ENCODE results near the gene ZMIZ2. TPM values are rescaled to one million over a fixed set of nuclear protein-coding genes. Genes with fewer than 3 reads are reported as not detected.

ZMIZ2 gene
- total and polyA plus RNA-seq, 2 donors (not counting 1 experiment from before 2014, with no cell fraction given): 3.9 to 9.1 TPM

- Histone ChIP-seq H3K9me3 (ENCODE audit: control insufficient read depth, insufficient read depth, low read depth, low read length) (no peaks in the 10 kb centered on the region), H3K27ac (ENCODE audit: insufficient read depth, low read length) (no peak overlapping the region), H3K4me3 (replicated peaks in 1 of 4; ENCODE audit: control extremely low read depth in 1 of 4, insufficient read depth in 1 of 4, low read depth in 3 of 4, low read length in 4 of 4) (no peak overlapping the region), H4K20me1 (ENCODE audit: control insufficient read depth, extremely low read depth, insufficient read depth, low read length) (no peaks in the 10 kb centered on the region), H3K4me2 (ENCODE audit: extremely low read depth, insufficient read depth, low read length) (no peak overlapping the region), H3K27me3 (ENCODE audit: control insufficient read depth, insufficient read depth, low read length) (no peaks in the 10 kb centered on the region), H2AFZ (ENCODE audit: low read length) (no peak overlapping the region), H3K4me1 (ENCODE audit: control insufficient read depth, extremely low read depth, insufficient read depth, low read length) (peaks cover 5% of the 10 kb centered on the region), H3K36me3 (ENCODE audit: control insufficient read depth, insufficient read depth, low read length) (no peaks in the 10 kb centered on the region), H3K79me2 (ENCODE audit: control insufficient read depth, insufficient read depth, low read length) (no peaks in the 10 kb centered on the region), H3K9ac (ENCODE audit: insufficient read depth, low read length) (no peak overlapping the region)
- TF ChIP-seq EZH2 (IDR thresholded peaks at IDR 0.05; ENCODE audit: low read length, missing control alignments): no peak
- no peak for TF ChIP-seq CTCF (conservative IDR thresholded peaks at IDR 0.05 in 1 of 2, IDR thresholded peaks at IDR 0.05 in 1 of 2; ENCODE audit: low read depth in 1 of 2, low read length in 2 of 2)
- no peak for DNase-seq (ENCODE audit: low read depth in 2 of 2)
Measured at GRCh38 chr7:44738051-44738723, 10.5 kb upstream of the ZMIZ2 start.

GRCh38 chr7:44738876-44739665, 9.6 kb upstream of the ZMIZ2 start:
- no peaks in the 10 kb centered on the region for H3K9me3 ChIP-seq (ENCODE audit: control insufficient read depth, insufficient read depth, low read depth, low read length)
- TF ChIP-seq CTCF (conservative IDR thresholded peaks at IDR 0.05 in 1 of 2, IDR thresholded peaks at IDR 0.05 in 1 of 2; ENCODE audit: low read depth in 1 of 2, low read length in 2 of 2) (no peak), EZH2 (IDR thresholded peaks at IDR 0.05; ENCODE audit: low read length, missing control alignments) (no peak)
- H3K9ac ChIP-seq (ENCODE audit: insufficient read depth, low read length): no peak overlapping the region

GRCh38 chr7:44740055-44740454, 8.6 kb upstream of the ZMIZ2 start:
- no peak overlapping the region for H3K4me3 ChIP-seq (replicated peaks in 1 of 4; ENCODE audit: control extremely low read depth in 1 of 4, insufficient read depth in 1 of 4, low read depth in 3 of 4, low read length in 4 of 4)
- TF ChIP-seq CTCF (conservative IDR thresholded peaks at IDR 0.05 in 1 of 2, IDR thresholded peaks at IDR 0.05 in 1 of 2; ENCODE audit: low read depth in 1 of 2, low read length in 2 of 2) (no peak), EZH2 (IDR thresholded peaks at IDR 0.05; ENCODE audit: low read length, missing control alignments) (no peak)
- no peaks in the 10 kb centered on the region for H3K79me2 ChIP-seq (ENCODE audit: control insufficient read depth, insufficient read depth, low read length)
- no peaks in the 10 kb centered on the region for H3K9me3 ChIP-seq (ENCODE audit: control insufficient read depth, insufficient read depth, low read depth, low read length)
- DNase-seq (ENCODE audit: low read depth in 2 of 2): no peak
- H4K20me1 ChIP-seq (ENCODE audit: control insufficient read depth, extremely low read depth, insufficient read depth, low read length): no peaks in the 10 kb centered on the region
- no peak overlapping the region for H3K4me2 ChIP-seq (ENCODE audit: extremely low read depth, insufficient read depth, low read length)
- H3K27ac ChIP-seq (ENCODE audit: insufficient read depth, low read length): no peak overlapping the region
- peaks cover 2% of the 10 kb centered on the region for H3K4me1 ChIP-seq (ENCODE audit: control insufficient read depth, extremely low read depth, insufficient read depth, low read length)
- H2AFZ ChIP-seq (ENCODE audit: low read length): no peak overlapping the region
- H3K9ac ChIP-seq (ENCODE audit: insufficient read depth, low read length): no peak overlapping the region
- no peaks in the 10 kb centered on the region for H3K36me3 ChIP-seq (ENCODE audit: control insufficient read depth, insufficient read depth, low read length)
- no peaks in the 10 kb centered on the region for H3K27me3 ChIP-seq (ENCODE audit: control insufficient read depth, insufficient read depth, low read length)

More at GRCh38 chr7:44738876-44739665, 9.6 kb upstream of the ZMIZ2 start:
- H3K36me3 ChIP-seq (ENCODE audit: control insufficient read depth, insufficient read depth, low read length): no peaks in the 10 kb centered on the region
- H3K4me2 ChIP-seq (ENCODE audit: extremely low read depth, insufficient read depth, low read length): no peak overlapping the region
- H3K4me1 ChIP-seq (ENCODE audit: control insufficient read depth, extremely low read depth, insufficient read depth, low read length): peaks cover 5% of the 10 kb centered on the region
- no peak overlapping the region for H2AFZ ChIP-seq (ENCODE audit: low read length)
- H3K4me3 ChIP-seq (replicated peaks in 1 of 4; ENCODE audit: control extremely low read depth in 1 of 4, insufficient read depth in 1 of 4, low read depth in 3 of 4, low read length in 4 of 4): no peak overlapping the region
- H3K79me2 ChIP-seq (ENCODE audit: control insufficient read depth, insufficient read depth, low read length): no peaks in the 10 kb centered on the region
- H3K27ac ChIP-seq (ENCODE audit: insufficient read depth, low read length): no peak overlapping the region
- H3K27me3 ChIP-seq (ENCODE audit: control insufficient read depth, insufficient read depth, low read length): no peaks in the 10 kb centered on the region
- H4K20me1 ChIP-seq (ENCODE audit: control insufficient read depth, extremely low read depth, insufficient read depth, low read length): no peaks in the 10 kb centered on the region
- DNase-seq (ENCODE audit: low read depth in 2 of 2): no peak
